Ovary (tissue), 9 donors: ENCODE results near the gene KRTAP5-4. TPM values are rescaled to one million over a fixed set of nuclear protein-coding genes. Genes with fewer than 3 reads are reported as not detected.

Experiments
- DNase-seq, 5 donors: peaks; one replicate each; pipeline ENCODE4 v3.0.0-alpha.2; 2019 to 2020
- H3K27ac ChIP-seq, 2 donors: fragments of 200-600 bp; one replicate each; pipeline versions ENCODE4 v1.5.1 to v1.8.0; 2019 to 2022
- H3K27me3 ChIP-seq: fragments of 200-600 bp; one replicate; pipeline ENCODE4 v1.8.0; 2022
- H3K36me3 ChIP-seq: fragments of 200-600 bp; sonication (generic); one replicate; pipeline ENCODE4 v1.5.1; 2019
- H3K4me1 ChIP-seq: one replicate; pipeline ENCODE4 v1.8.1; 2013; ENCODE audit warnings: mild to moderate bottlenecking, moderate library complexity; ENCODE audit not compliant: insufficient read depth
- H3K4me3 ChIP-seq: fragments of 200-600 bp; sonication (generic); one replicate; pipeline ENCODE4 v1.5.1; 2017
- H3K9me3 ChIP-seq, 2 donors: fragments of 200-600 bp in 1 of 2; sonication (generic) in 1 of 2; one replicate each; pipeline versions ENCODE4 v1.5.1 to v1.8.1; 2013 to 2019; ENCODE audit warnings: mild to moderate bottlenecking in 1 of 2, moderate library complexity in 1 of 2
- EP300 ChIP-seq: sonication (generic); formaldehyde crosslinking; IDR thresholded peaks from one replicate; pipeline ENCODE4 v1.6.1; 2017; ENCODE audit warnings: antibody characterized with exemption
- POLR2A ChIP-seq: fragments of 450-650 bp; IDR thresholded peaks from one replicate; pipeline ENCODE4 v1.6.1; 2017; ENCODE audit warnings: antibody characterized with exemption, mild to moderate bottlenecking, moderate library complexity
- WGBS, 3 donors: extraction: QIAGEN DNeasy Blood & Tissue Kit in 1 of 3; methylation state at CpG; one replicate each; pipeline versions ENCODE4 v1.1.5 to v1.1.7; 2013 to 2017; 5-methylcytosine and 5-hydroxymethylcytosine counted together
- intact Hi-C, 4 donors: fragments of 100-400 bp; cut with DNase I; formaldehyde crosslinking; loops; one replicate each; pipeline versions ENCODE4 v1.11.0 to v1.15.1; 2022 to 2023
- polyA plus RNA-seq, 2 donors: library from polyadenylated mRNA; stranded (reverse); fragments of 200-250 nt in 1 of 2; fragments of 350-450 nt in 1 of 2; fragmentation: Illumina TruSeq in 1 of 2; extraction: RNeasy Lipid Tissue Mini Kit (QIAGEN cat#74804) in 1 of 2; gene quantifications; one replicate each; pipeline ENCODE4 v1.2.3, GENCODE V29; 2013 to 2014
- total RNA-seq, 7 donors: library from RNA; depleted of rRNA in 2 of 7; stranded (reverse); fragments of >200 nt in 2 of 7; fragmentation: NEBNext Ultra II Directional in 3 of 7; extraction: Animal tissue kit (Norgen Biotek cat#: 25700) in 3 of 7; gene quantifications; one replicate each; pipeline versions ENCODE4 v1.1.0 to v1.2.4, GENCODE V29; 2016 to 2023
- TF ChIP-seq, protein P1 (sequence below), 3 donors: fragments of 450-650 bp in 2 of 3; fragments of 200-600 bp in 1 of 3; IDR thresholded peaks; one replicate each; pipeline versions ENCODE4 v1.5.1 to v1.8.0; 2016 to 2022; ENCODE audit warnings: antibody characterized with exemption in 3 of 3, mild to moderate bottlenecking in 1 of 3
- donor health status: DM: no; HTN: no; CAD: no; lungs with moderate emphysema.
- donor health status: DM: no; HTN: no; CAD: no.
- donor health status: Bipolar disorder and iron deficiency.
- donor health status: DM: yes; HTN: yes; CAD: no.
- donor health status: DM: no; HTN: no; CAD: no.
- donor health status: DM: yes; HTN: yes; CAD: no.

The KRTAP5-4 gene
- total and polyA plus RNA-seq, 9 donors, result not detected

DNA sequence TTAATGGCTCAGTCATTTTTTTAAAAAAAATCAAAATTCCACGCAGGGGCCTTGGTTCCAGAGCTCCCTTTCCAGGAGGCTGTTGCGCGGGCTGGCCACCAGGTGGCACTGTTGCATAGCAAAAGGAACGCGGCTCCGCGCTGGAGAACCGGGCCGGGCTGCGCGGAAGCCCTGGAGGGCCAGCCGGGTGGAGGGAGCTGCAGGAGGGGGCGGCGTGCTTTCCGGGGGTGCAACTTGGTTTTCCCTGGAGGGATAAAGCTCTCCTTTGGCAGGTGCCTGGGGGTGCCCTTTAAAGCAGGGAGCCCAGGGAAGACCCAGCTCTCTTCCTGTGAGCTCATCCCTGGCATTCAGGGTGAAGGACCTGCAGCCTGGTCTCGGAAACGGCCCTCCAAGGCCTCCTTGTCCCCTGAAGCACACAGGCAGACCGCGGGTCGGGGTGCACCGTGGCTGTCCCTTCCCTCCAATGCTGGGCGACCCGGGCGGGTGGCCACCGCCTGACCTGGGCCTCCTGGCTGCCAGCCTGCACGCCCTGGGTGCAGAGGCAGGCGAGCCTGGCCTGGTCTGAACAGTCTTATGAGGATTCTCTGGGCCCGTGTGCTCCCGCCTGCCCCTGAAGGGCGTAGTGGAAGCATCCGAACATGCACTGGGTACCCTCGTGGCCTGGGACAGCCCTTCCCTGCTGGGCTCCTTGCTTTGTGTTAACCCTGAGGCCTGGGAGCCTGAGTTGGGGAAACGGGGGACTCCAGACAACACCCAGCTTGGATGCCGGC, 31.0 kb upstream of the KRTAP5-4 start:
- Histone ChIP-seq H3K27me3 (no peaks in the 10 kb centered on the region), H3K27ac (no peak overlapping the region), H3K4me1 (no peaks in the 10 kb centered on the region), H3K36me3 (no peaks in the 10 kb centered on the region), H3K9me3 (no peaks in the 10 kb centered on the region), H3K4me3 (no peak overlapping the region)
- WGBS, 3 donors, result 34 to 36% (median 34%) methylated on average over 31 to 34 of the region's 34 CpGs
- no peak for TF ChIP-seq EP300
- TF ChIP-seq POLR2A, result no peak
- TF ChIP-seq, protein P1, sequence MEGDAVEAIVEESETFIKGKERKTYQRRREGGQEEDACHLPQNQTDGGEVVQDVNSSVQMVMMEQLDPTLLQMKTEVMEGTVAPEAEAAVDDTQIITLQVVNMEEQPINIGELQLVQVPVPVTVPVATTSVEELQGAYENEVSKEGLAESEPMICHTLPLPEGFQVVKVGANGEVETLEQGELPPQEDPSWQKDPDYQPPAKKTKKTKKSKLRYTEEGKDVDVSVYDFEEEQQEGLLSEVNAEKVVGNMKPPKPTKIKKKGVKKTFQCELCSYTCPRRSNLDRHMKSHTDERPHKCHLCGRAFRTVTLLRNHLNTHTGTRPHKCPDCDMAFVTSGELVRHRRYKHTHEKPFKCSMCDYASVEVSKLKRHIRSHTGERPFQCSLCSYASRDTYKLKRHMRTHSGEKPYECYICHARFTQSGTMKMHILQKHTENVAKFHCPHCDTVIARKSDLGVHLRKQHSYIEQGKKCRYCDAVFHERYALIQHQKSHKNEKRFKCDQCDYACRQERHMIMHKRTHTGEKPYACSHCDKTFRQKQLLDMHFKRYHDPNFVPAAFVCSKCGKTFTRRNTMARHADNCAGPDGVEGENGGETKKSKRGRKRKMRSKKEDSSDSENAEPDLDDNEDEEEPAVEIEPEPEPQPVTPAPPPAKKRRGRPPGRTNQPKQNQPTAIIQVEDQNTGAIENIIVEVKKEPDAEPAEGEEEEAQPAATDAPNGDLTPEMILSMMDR (IDR thresholded peaks at IDR 0.05), result peak; percentile 81 to 91 (median 84)
- intact Hi-C loops, result loop anchor here in 3 of 4 donors (5.0 to 10.0 kb wide), 4 partner anchors 39 to 502 kb away; partner anchors contain the start of genes SYT8 (in 1 of the 3) and TNNI2 (in 1 of the 3)
- peak; percentile 62 to 85 (median 77) for DNase-seq

DNA sequence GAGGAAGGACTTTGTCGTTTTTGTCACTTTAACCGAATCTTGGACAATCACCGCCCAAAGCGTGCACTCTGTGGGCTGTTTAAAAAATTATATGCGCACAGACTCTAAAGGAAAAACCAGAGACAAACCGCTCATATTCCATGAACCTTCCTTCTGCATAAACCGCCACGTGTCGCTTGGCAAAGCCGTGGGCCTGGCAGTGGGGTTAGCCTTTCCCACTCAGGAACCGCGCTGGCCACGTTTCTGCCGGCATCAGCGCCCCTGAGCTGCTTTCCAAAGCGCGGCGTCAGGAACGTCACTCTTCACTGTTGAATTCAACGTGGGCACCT, 30.5 kb upstream of the KRTAP5-4 start:
- no peaks in the 10 kb centered on the region for H3K27me3 ChIP-seq
- no peak overlapping the region for H3K27ac ChIP-seq
- DNase-seq, result no peak
- intact Hi-C loops, result loop anchor here in 3 of 4 donors (5.0 to 10.0 kb wide), 4 partner anchors 40 to 502 kb away; partner anchors contain the start of genes SYT8 (in 1 of the 3) and TNNI2 (in 1 of the 3)
- H3K4me1 ChIP-seq, result no peaks in the 10 kb centered on the region
- H3K36me3 ChIP-seq, result no peaks in the 10 kb centered on the region
- TF ChIP-seq EP300 (no peak), POLR2A (no peak)
- TF ChIP-seq, protein P1 (IDR thresholded peaks at IDR 0.05), result no peak
- H3K9me3 ChIP-seq, result no peaks in the 10 kb centered on the region
- no peak overlapping the region for H3K4me3 ChIP-seq
- WGBS, 3 donors, result 46 to 52% (median 48%) methylated on average over 20 of the region's 20 CpGs

DNA sequence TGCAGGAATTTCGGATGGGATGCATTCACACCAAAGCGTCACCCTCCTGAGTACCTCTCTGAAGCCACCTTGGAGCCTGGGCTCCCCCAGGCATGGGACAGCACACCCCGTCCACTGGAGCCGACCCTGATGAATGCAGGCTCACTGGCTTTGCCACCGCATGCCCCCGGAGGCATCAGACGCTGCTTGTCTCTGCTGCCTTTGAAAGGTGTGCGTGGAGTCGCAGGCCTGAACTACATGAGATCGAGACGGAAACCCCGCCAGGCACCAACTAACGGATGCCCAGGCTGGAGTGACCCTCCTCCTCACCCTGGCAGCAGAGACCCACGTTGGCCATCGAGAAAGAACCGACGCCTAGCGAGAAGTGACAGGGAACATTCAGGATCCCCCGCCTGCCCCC, 30.1 kb upstream of the KRTAP5-4 start:
- intact Hi-C loops, result loop anchor here in 3 of 4 donors (5.0 to 10.0 kb wide), 4 partner anchors 40 to 503 kb away; partner anchors contain the start of genes SYT8 (in 1 of the 3) and TNNI2 (in 1 of the 3)
- WGBS, 3 donors, result 81 to 85% (median 83%) methylated on average over 19 of the region's 19 CpGs
- Histone ChIP-seq H3K27ac (no peak overlapping the region), H3K4me1 (no peaks in the 10 kb centered on the region), H3K27me3 (no peaks in the 10 kb centered on the region), H3K9me3 (no peaks in the 10 kb centered on the region), H3K36me3 (no peaks in the 10 kb centered on the region), H3K4me3 (no peak overlapping the region)
- TF ChIP-seq POLR2A, result no peak
- TF ChIP-seq EP300, result no peak
- TF ChIP-seq, protein P1 (IDR thresholded peaks at IDR 0.05), result no peak
- no peak for DNase-seq

DNA sequence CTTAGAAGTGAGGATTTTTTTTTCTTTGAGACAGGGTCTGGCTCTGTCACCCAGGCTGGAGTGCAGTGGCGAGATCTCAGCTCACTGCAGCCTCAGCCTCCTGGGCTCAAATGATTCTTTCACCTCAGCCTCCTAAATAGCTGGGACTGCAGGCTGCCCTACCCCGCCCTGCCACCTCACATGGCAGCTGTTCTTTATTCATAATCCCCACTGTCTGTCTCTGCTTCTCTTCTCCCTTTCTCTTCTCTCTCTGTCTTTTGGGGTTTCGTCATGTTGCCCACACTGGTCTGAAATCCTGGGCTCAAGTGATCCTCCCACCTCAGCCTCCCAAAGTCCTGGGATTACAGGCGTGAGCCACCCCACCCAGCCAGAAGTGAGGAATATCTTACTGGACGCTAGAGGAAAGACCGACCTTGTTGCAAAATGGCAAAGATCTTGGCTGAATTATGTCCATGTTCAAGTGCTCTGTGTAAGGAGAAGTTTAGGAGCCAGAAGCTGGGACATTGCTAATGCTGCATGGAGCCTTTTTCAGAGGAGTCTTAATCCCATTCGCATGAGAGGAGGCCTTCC, 29.6 kb upstream of the KRTAP5-4 start:
- intact Hi-C loops, result loop anchor here in 3 of 4 donors (2.0 to 10.0 kb wide), 5 partner anchors 41 to 503 kb away; partner anchors contain the start of genes SYT8 (in 2 of the 3) and TNNI2 (in 1 of the 3)
- Histone ChIP-seq H3K36me3 (no peaks in the 10 kb centered on the region), H3K4me3 (no peak overlapping the region), H3K27ac (no peak overlapping the region), H3K4me1 (no peaks in the 10 kb centered on the region), H3K9me3 (no peaks in the 10 kb centered on the region), H3K27me3 (no peaks in the 10 kb centered on the region)
- no peak for DNase-seq
- TF ChIP-seq EP300 (no peak), POLR2A (no peak)
- TF ChIP-seq, protein P1 (IDR thresholded peaks at IDR 0.05), result no peak
- WGBS, 3 donors, result 88 to 92% (median 88%) methylated on average over 7 of the region's 7 CpGs
